Hematopoietic multipotent progenitor cell (in vitro differentiated cells): Measurements from ENCODE around the gene TMEM14C. TPM values are rescaled to one million over a fixed set of nuclear protein-coding genes. Genes with fewer than 3 reads are reported as not detected.
"Not testable (repeated sequence)": the region's sequence is repeated elsewhere in the genome, so short reads cannot be mapped to it uniquely, and the experiment has no call there.

Experiments used
- DNase-seq, 3 donors: peaks; one replicate each; pipeline ENCODE4 v3.0.0-alpha.2; 2011 to 2015; ENCODE audit warnings: low read depth in 2 of 3, low spot score in 2 of 3
- total RNA-seq: library from RNA; depleted of rRNA; stranded (reverse); fragments of >200 nt; gene quantifications from one replicate; pipeline ENCODE4 v1.2.3, GENCODE V29; 2012

The TMEM14C gene
- total RNA-seq, 1 donor, result 116 TPM

- DNase-seq, result peak in 1 of 3 donors; percentile 47
These were observed 1.7 kb upstream of the TMEM14C start for GRCh38 chr6:10720960-10721849.

- no peak for DNase-seq
These were observed 860 bp upstream of the TMEM14C start for GRCh38 chr6:10721850-10722569.

GRCh38 chr6:10722570-10722819, 375 bp upstream of the TMEM14C start:
- DNase-seq, result no peak

- DNase-seq, result no peak
These were observed 654 bp downstream of the TMEM14C start for GRCh38 chr6:10723567-10723881.

DNA sequence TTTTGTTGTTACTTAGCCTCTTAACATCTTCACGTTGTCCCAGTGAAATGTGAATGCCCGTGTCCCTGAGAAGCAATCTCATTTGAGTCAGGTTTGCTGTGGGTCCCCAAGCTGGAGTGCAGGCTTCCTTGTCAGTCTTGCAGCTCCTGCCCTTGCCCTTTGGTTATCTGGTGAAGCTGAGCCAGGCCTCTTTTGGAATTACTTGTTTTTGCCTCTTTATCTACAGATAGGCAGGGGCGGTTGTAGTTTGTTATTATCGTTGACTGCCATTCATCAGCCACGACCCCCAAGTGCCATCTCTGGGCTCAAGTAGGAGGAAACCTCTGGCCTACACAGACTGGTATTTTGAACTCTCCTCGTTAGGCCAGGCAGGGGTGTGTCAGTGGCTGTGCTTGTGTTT, 2.2 kb downstream of the TMEM14C start:
- no peak for DNase-seq

DNA sequence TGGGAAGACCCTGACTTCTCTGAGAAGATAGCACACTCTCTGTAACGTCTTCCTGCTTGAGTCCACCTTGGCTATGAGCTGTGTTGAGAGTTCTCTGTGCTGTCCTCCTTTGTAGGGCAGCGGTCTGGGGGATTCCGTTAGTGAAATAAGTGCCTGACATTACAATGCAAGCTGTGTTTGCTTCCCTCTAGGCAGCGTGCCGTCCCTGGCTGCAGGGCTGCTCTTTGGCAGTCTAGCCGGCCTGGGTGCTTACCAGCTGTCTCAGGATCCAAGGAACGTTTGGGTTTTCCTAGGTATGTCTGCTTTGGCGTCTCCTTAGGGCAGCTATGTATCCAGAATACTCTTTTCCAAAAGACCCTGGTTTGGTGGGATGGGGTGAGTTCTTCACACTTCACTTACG, 2.8 kb downstream of the TMEM14C start:
- no peak for DNase-seq

- DNase-seq, result no peak
These were observed 7.4 kb downstream of the TMEM14C start for GRCh38 chr6:10730254-10730653.

GRCh38 chr6:10733151-10733715, 10.4 kb downstream of the TMEM14C start:
- DNase-seq, result no peak

DNA sequence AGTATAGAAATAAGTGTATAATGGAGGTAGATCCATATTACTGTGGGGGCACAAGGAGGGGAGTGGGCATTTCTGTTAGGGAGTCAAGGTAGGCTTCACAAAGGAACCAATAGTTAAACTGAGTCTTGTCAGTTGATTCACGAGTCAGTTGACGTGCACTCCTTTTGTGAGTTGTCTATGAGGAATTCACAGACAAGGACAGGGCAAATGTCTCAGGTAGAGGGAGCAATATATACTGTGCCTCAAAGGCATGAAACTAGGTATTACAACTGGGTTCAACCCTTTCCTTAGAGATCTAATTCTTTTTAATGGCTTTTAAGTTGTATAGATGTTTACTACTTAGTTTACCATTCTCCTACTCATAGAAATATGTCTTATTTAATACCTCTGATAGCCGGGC, 11.0 kb downstream of the TMEM14C start:
- DNase-seq, result no peak

GRCh38 chr6:10736731-10737130, 13.9 kb downstream of the TMEM14C start:
- DNase-seq, result no peak

GRCh38 chr6:10740061-10740460, 17.2 kb downstream of the TMEM14C start:
- no peak for DNase-seq

GRCh38 chr6:10741643-10742042, 18.8 kb downstream of the TMEM14C start:
- DNase-seq, result not testable (repeated sequence)

- no peak for DNase-seq
These were observed 19.4 kb downstream of the TMEM14C start for GRCh38 chr6:10742251-10742650.

DNA sequence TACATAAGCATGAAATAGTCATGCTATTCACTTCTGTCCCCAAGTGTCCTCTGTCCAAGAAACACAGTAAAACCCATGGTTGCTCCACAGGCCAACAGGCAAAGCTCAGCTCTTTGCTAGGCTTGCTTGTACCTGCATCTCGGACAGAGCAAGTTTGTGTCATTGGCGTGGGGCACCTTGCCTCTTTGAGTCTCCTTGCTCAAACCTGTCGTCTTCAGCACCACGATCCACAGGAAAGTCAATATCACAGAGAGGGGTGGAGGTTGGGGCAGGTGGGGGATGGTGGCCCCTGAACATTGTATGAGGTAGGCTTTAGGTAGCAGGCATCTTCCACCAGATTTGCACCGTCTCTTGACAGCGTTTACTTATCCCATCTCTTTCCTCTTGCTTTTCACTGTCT, 20.6 kb downstream of the TMEM14C start:
- no peak for DNase-seq

DNA sequence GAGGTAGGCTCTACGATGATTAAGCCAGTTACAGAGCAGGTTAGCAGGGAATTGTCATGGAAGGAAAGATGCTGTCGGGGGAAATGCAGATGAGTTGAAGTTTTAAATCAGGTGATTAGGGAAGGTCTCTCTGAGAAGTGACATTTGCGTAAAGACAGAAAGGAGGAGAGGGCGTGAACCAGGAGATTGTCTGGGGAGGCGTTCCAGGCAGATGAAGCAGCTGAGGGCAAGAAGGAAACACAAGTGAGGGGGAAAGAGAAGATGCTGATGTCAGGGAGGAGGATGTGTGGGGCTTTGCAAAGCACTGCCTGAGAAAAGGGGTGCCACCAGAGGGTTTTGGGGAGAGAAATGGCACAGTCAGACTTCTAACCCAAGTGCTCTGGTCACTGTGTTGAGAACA, 22.2 kb downstream of the TMEM14C start:
- no peak for DNase-seq

DNA sequence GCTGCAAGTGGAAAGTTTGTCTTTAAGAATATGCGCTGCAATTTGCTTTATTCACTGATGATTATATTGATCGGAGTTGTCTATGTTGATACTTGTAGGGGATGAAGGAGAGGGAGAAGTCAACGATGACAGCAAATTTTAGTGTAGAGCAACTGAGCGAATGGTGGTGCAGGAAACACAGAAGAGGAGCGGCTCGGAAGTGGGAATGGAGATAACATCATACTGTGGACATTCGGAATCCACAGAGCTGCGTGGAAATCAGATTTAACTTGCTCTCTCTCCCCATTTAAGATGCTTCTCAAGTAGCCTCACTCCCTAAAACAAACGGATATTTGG, 24.0 kb downstream of the TMEM14C start:
- DNase-seq, result peak in 1 of 3 donors; percentile 6

DNA sequence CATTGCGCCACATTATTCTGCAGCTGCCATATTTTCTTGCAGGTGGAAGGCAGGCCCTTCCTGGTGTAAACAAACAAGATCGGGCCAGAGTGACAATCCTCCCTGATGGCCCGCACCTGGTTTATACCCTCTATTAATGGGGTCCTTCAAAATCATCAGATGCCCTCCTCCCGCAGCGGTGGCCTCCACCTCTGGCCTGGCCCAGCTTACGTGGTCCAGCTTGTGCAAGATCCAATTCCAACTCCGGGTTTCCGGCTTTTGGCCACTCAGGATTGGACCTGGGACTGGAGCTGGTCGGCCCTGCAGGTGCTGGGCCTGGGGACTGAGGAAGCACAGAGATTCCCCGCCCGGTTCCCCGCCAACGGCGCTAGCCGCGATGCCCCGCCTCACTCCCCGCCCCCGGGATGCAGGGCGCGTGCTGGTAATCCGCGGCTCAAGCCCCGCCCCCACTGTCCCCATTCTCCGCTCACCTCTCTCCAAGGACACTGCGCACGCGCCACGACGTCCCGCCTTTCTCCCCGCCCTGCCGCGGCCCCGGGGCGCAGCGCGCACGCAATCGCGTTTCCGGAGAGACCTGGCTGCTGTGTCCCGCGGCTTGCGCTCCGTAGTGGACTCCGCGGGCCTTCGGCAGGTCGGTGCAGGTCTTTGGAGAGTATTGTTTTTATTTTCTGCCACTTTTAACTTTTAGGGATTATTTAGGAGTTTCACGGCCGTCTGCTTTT, 24.5 kb downstream of the TMEM14C start, which contains the start of gene TMEM14B:
Gene TMEM14B, plus strand, starts transcription at position 555 of the 722 bp plus-strand sequence. CDS start 1,441 bp downstream, outside the sequence.
- DNase-seq, result peak; percentile 97 to 98 (median 97)

DNA sequence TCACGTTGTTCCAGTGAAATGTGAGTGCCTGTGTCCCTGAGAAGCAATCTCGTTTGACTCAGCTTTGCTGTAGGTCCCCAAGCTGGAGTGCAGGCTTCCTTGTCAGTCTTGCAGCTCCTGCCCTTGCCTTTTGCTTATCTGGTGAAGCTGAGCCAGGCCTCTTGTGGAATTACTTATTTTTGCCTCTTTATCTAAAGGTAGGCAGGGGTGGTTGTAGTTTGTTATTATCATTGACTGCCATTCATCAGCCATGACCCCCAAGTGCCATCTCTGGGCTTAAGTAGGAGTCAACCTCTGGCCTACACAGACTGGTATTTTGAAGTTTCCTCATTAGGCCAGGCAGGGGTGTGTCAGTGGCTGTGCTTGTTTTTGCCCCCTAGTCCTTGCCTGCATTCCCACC, 26.9 kb downstream of the TMEM14C start:
- no peak for DNase-seq

DNA sequence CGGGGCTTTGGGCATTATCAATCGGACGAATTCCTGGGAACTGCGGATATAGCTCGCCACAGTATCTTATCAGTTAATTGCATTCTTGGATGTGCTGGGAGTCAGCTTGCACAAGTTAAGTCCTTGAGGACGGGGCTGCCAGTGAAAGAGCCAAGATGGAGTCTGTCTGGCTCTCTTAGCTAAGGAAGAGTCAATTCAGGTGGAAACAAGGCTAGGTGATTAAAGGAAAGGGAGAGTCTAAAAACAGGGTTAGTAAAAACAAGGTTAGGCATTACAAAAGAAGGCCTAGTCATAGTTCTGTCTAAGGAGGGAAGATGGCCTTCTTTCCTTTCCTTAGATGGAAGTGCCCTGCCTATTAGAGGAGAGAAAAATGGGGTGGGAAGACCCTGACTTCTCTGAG, 27.7 kb downstream of the TMEM14C start:
- DNase-seq, result not testable (repeated sequence)

GRCh38 chr6:10751757-10752156, 28.9 kb downstream of the TMEM14C start:
- not testable (repeated sequence) for DNase-seq

GRCh38 chr6:10756085-10756484, 33.2 kb downstream of the TMEM14C start:
- no peak for DNase-seq
